Glutamatergic neuron (in vitro differentiated cells): ENCODE data around the gene SYNGAP1. TPM values are rescaled to one million over a fixed set of nuclear protein-coding genes. Genes with fewer than 3 reads are reported as not detected.

Experiments used
- DNase-seq: peaks from one replicate; pipeline ENCODE4 v3.0.0; 2022
- H3K27ac Mint-ChIP-seq: one replicate; pipeline ENCODE4 v1.8.0; 2020; ENCODE audit warnings: mild to moderate bottlenecking, mixed read lengths, inconsistent platforms; ENCODE audit not compliant: unreplicated experiment
- H3K27me3 Mint-ChIP-seq: one replicate; pipeline ENCODE4 v1.8.0; 2020; ENCODE audit warnings: mild to moderate bottlenecking, moderate library complexity, mixed read lengths, inconsistent platforms; ENCODE audit not compliant: unreplicated experiment
- H3K36me3 Mint-ChIP-seq: one replicate; pipeline ENCODE4 v1.8.0; 2020; ENCODE audit warnings: mild to moderate bottlenecking, mixed read lengths, inconsistent platforms; ENCODE audit not compliant: unreplicated experiment
- H3K4me1 Mint-ChIP-seq: one replicate; pipeline ENCODE4 v1.8.0; 2020; ENCODE audit warnings: mild to moderate bottlenecking, low read depth, mixed read lengths, inconsistent platforms; ENCODE audit not compliant: unreplicated experiment
- H3K4me3 Mint-ChIP-seq: one replicate; pipeline ENCODE4 v1.8.0; 2020; ENCODE audit warnings: mild to moderate bottlenecking, mixed read lengths, inconsistent platforms; ENCODE audit not compliant: unreplicated experiment
- H3K9me3 Mint-ChIP-seq: one replicate; pipeline ENCODE4 v1.8.0; 2020; ENCODE audit warnings: mild to moderate bottlenecking, moderate library complexity, mixed read lengths, inconsistent platforms; ENCODE audit not compliant: unreplicated experiment
- CTCF ChIP-seq: fragments of 200-600 bp; sonication (generic); IDR thresholded peaks from one replicate; pipeline ENCODE4 v1.5.0; 2021; ENCODE audit not compliant: partially characterized antibody, unreplicated experiment
- total RNA-seq: library from RNA; stranded (reverse); fragmentation: NEBNext Ultra II Directional; extraction: Animal tissue kit (Norgen Biotek cat#: 25700); gene quantifications from one replicate; pipeline ENCODE4 v1.2.1, GENCODE V29; 2021; ENCODE audit not compliant: unreplicated experiment

Gene SYNGAP1
- total RNA-seq, 1 donor from 2014 or later = 75.1 TPM

- Mint-ChIP-seq H3K27ac (no peak overlapping the region), H3K27me3 (peaks cover 7% of the 10 kb centered on the region), H3K36me3 (no peaks in the 10 kb centered on the region), H3K9me3 (peaks cover 2% of the 10 kb centered on the region), H3K4me1 (peaks cover 4% of the 10 kb centered on the region), H3K4me3 (no peak overlapping the region)
- TF ChIP-seq CTCF = no peak
- no peak for DNase-seq
Observed at GRCh38 chr6:33406126-33406525, 13.7 kb upstream of the SYNGAP1 start.

- H3K27ac Mint-ChIP-seq = peak overlapping the region; percentile 3
- no peaks in the 10 kb centered on the region for H3K36me3 Mint-ChIP-seq
- peaks cover 12% of the 10 kb centered on the region for H3K27me3 Mint-ChIP-seq
- no peak overlapping the region for H3K4me3 Mint-ChIP-seq
- no peak for DNase-seq
- TF ChIP-seq CTCF = no peak
- H3K9me3 Mint-ChIP-seq = peaks cover 4% of the 10 kb centered on the region
- H3K4me1 Mint-ChIP-seq = peaks cover 8% of the 10 kb centered on the region
Observed at GRCh38 chr6:33407132-33407718, 12.6 kb upstream of the SYNGAP1 start.

- no peak for TF ChIP-seq CTCF
Observed at GRCh38 chr6:33410050-33410710, 9.7 kb upstream of the SYNGAP1 start.

GRCh38 chr6:33410711-33411631 lies 8.9 kb upstream of the SYNGAP1 start, which contains the start of gene PHF1:
PHF1 (plus strand) TSS chr6:33411014; CDS start chr6:33412264, 1,250 bp downstream.
- peaks cover 14% of the 10 kb centered on the region for H3K27me3 Mint-ChIP-seq

More at GRCh38 chr6:33410050-33410710, 9.7 kb upstream of the SYNGAP1 start:
- peak; percentile 97 for DNase-seq
- Mint-ChIP-seq H3K27me3 (peaks cover 16% of the 10 kb centered on the region), H3K9me3 (peaks cover 4% of the 10 kb centered on the region), H3K4me3 (peak overlapping the region; percentile 94), H3K36me3 (no peaks in the 10 kb centered on the region), H3K27ac (no peak overlapping the region), H3K4me1 (peaks cover 15% of the 10 kb centered on the region)

More at GRCh38 chr6:33410711-33411631, 8.9 kb upstream of the SYNGAP1 start, which contains the start of gene PHF1:
- Mint-ChIP-seq H3K4me3 (peak within 1 kb of the TSS; percentile 94), H3K27ac (peak within 1 kb of the TSS; percentile 88), H3K9me3 (peaks cover 4% of the 10 kb centered on the region), H3K4me1 (peaks cover 20% of the 10 kb centered on the region), H3K36me3 (no peaks in the 10 kb centered on the region)
- DNase-seq = peak; percentile 72
- TF ChIP-seq CTCF = no peak
